ENCODE data around the gene PDCD1LG2. TPM values are rescaled to one million over a fixed set of nuclear protein-coding genes. Genes with fewer than 3 reads are reported as not detected.
"Not testable (repeated sequence)": the region's sequence is repeated elsewhere in the genome, so short reads cannot be mapped to it uniquely, and the experiment has no call there.

Gene PDCD1LG2
- total and polyA plus RNA-seq, 5 donors from 2014 or later: 0.85 to 2.5 (median 1.0) TPM; not detected in 1

GRCh38 chr9:5486988-5487387, 23.3 kb upstream of the PDCD1LG2 start:
- H3K4me1 ChIP-seq (ENCODE audit: control insufficient read depth, insufficient read depth, low read length, poor library complexity, severe bottlenecking): no peaks in the 10 kb centered on the region
- no peaks in the 10 kb centered on the region for H3K9me3 ChIP-seq (ENCODE audit: control insufficient read depth in 2 of 2, low read length in 2 of 2)
- no peaks in the 10 kb centered on the region for H3K27me3 Mint-ChIP-seq
- peaks cover 0 to 3% (median 0%) of the 10 kb centered on the region in 7 donors for H3K9me3 Mint-ChIP-seq
- DNase-seq (no peak), ATAC-seq (ENCODE audit: low read depth in 2 of 2) (no peak)
- no peaks in the 10 kb centered on the region for H3K27me3 ChIP-seq (ENCODE audit: control insufficient read depth, insufficient read depth, low read length)
- H3K4me3 ChIP-seq (ENCODE audit: low read depth, low read length): no peak overlapping the region
- H3K4me1 Mint-ChIP-seq: no peaks in the 10 kb centered on the region
- no peaks in the 10 kb centered on the region for H3K36me3 Mint-ChIP-seq
- H3K27ac ChIP-seq (ENCODE audit: insufficient read depth, low read length, poor library complexity, severe bottlenecking): no peak overlapping the region
- no peak overlapping the region for H3K4me3 Mint-ChIP-seq
- no peaks in the 10 kb centered on the region for H3K36me3 ChIP-seq (ENCODE audit: control insufficient read depth, insufficient read depth, low read length)
- H3K27ac Mint-ChIP-seq: no peak overlapping the region

DNA sequence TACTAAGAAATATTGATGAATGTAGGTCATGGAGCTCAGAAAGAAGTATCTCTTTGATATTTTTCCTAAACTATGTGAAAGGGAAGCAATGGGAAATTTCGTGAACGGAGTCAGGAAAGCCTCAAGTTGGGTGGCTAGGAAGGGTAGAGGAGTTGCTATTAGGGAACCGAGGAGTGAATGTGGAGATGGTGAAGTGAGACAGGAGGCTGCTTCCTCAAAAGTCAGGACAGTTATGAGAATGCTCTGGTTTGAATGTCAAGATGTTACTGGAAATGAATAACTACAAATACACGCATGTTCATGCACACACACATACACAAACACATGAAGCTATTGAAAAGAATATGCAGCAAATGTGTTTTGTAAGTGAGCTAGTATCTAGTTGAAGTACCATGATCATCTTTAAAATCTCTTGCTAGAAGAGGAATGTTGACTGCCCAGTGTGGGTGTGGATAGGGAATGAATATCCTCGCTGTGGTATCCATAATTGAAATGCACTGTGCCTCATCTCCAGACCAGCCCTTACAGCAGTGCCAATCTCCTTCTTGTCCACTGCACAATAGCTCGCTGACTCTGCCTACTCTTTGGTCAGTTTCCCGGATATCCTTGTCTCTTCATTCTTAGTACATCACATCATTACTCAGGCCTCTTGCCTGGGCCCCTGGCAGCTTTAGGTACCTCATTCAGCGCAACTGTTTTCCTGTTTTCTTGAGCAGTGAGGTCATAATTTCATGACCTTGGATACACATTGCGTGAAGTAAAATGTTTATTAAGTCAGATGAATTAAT, 21.9 kb upstream of the PDCD1LG2 start:
- no peak for DNase-seq

DNA sequence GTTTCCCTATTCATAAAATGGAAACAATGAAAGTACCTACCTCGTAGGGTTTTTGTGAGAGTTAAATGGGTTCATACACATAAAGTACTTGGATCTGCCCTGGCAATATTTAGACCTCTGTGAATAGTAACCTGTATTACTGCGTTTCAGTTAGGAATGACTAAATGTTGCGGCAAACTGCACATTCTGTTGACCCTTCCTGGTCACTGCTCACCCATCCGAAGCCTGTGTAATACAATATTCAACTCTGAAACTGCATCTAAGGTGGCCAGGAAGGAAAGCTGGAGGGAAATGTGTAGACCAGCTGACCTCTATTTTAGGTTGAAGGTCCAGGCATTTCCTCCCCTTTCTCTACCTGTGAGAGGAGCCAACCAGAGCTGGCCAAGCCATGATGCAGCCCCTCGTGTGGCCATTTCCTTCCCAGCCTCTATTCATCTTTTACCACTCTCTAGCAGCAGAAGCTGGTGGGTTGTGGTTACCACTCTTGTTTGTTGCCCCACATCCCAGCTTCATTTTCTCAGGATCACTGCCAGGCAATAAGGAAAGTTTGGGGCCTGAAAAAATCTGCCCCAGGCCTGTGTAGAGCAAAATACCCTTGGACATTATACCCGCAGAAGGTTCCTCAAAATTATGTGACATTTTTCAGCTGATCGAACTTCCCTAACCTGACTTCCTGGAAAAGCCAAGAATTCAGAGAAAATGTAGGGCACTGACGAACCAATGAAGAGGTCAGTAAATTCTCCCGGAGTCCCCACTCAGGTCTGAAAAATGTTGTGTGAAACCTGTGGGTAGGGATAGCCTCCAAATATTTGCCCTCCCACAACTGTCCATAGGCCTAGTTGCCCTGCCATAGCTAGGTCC, 20.5 kb upstream of the PDCD1LG2 start:
- peaks cover 0 to 3% (median 2%) of the 10 kb centered on the region in 7 donors for H3K9me3 Mint-ChIP-seq
- no peak overlapping the region for H3K4me3 Mint-ChIP-seq
- no peaks in the 10 kb centered on the region for H3K36me3 Mint-ChIP-seq
- Histone ChIP-seq H3K9me3 (ENCODE audit: control insufficient read depth in 2 of 2, low read length in 2 of 2) (no peaks in the 10 kb centered on the region), H3K36me3 (ENCODE audit: control insufficient read depth, insufficient read depth, low read length) (no peaks in the 10 kb centered on the region), H3K4me1 (ENCODE audit: control insufficient read depth, insufficient read depth, low read length, poor library complexity, severe bottlenecking) (peaks cover 7% of the 10 kb centered on the region), H3K27ac (ENCODE audit: insufficient read depth, low read length, poor library complexity, severe bottlenecking) (no peak overlapping the region), H3K4me3 (ENCODE audit: low read depth, low read length) (no peak overlapping the region), H3K27me3 (ENCODE audit: control insufficient read depth, insufficient read depth, low read length) (no peaks in the 10 kb centered on the region)
- ATAC-seq (ENCODE audit: low read depth in 2 of 2) (no peak), DNase-seq (no peak)
- no peaks in the 10 kb centered on the region for H3K27me3 Mint-ChIP-seq
- H3K27ac Mint-ChIP-seq: peak overlapping the region in 1 of 3 donors; percentile 28
- H3K4me1 Mint-ChIP-seq: peaks cover 5 to 19% (median 12%) of the 10 kb centered on the region in 4 donors

More for the DNA sequence above, 21.9 kb upstream of the PDCD1LG2 start:
- H3K27me3 ChIP-seq (ENCODE audit: control insufficient read depth, insufficient read depth, low read length): no peaks in the 10 kb centered on the region
- no peak overlapping the region for H3K4me3 Mint-ChIP-seq
- H3K27ac Mint-ChIP-seq: no peak overlapping the region
- no peaks in the 10 kb centered on the region for H3K36me3 ChIP-seq (ENCODE audit: control insufficient read depth, insufficient read depth, low read length)
- H3K4me3 ChIP-seq (ENCODE audit: low read depth, low read length): no peak overlapping the region
- ATAC-seq (ENCODE audit: low read depth in 2 of 2): no peak
- no peaks in the 10 kb centered on the region for H3K36me3 Mint-ChIP-seq
- no peaks in the 10 kb centered on the region for H3K27me3 Mint-ChIP-seq
- no peaks in the 10 kb centered on the region for H3K4me1 ChIP-seq (ENCODE audit: control insufficient read depth, insufficient read depth, low read length, poor library complexity, severe bottlenecking)
- peaks cover 0 to 3% (median 0%) of the 10 kb centered on the region in 7 donors for H3K9me3 Mint-ChIP-seq
- H3K9me3 ChIP-seq (ENCODE audit: control insufficient read depth in 2 of 2, low read length in 2 of 2): no peaks in the 10 kb centered on the region
- H3K4me1 Mint-ChIP-seq: peaks cover 0 to 6% (median 3%) of the 10 kb centered on the region in 4 donors
- H3K27ac ChIP-seq (ENCODE audit: insufficient read depth, low read length, poor library complexity, severe bottlenecking): no peak overlapping the region

DNA sequence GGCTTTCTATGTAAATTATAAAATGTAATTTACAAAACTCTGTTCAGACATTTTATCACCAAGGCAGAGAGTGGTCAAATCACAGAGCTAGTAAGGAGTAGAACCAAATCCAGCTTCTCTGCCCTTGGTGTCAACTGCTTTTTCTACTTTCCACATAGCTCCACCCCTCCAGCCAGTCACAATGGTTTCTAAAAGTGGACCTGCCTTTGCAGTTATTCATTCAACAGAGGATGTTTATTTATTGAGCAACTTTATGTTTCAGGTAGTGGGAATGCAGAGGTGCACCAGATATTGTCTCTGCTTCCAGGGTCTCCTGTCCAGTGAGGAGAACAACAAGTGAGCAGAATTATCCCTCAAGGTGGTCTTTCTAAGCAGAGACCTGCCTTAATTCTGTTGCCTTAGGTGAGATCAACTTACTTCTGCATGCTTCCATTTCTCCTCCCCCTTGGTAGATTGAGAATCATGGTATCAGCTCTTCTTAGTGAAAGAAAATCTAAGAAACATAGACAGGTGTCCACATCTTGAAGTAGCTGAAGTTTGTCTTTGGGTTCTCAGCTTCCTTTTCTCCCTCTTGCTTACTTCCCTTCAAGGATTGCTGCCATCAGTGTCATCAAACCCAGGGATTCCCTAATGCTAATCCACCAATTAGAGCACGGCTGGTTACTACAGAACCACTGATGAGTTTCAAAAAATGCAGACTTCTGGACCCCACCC, 17.2 kb upstream of the PDCD1LG2 start:
- no peaks in the 10 kb centered on the region for H3K9me3 ChIP-seq (ENCODE audit: control insufficient read depth in 2 of 2, low read length in 2 of 2)
- Mint-ChIP-seq H3K27me3 (peaks cover 5% of the 10 kb centered on the region), H3K4me3 (peak overlapping the region in 1 of 4 donors; percentile 43), H3K9me3 (peaks cover 0 to 4% (median under 1%) of the 10 kb centered on the region in 7 donors), H3K27ac (peak overlapping the region in 1 of 3 donors; percentile 10), H3K36me3 (no peaks in the 10 kb centered on the region), H3K4me1 (peaks cover 5 to 19% (median 12%) of the 10 kb centered on the region in 4 donors)
- no peak for ATAC-seq (ENCODE audit: low read depth in 2 of 2)
- peaks cover 7% of the 10 kb centered on the region for H3K4me1 ChIP-seq (ENCODE audit: control insufficient read depth, insufficient read depth, low read length, poor library complexity, severe bottlenecking)
- peak overlapping the region; percentile 28 for H3K4me3 ChIP-seq (ENCODE audit: low read depth, low read length)
- no peaks in the 10 kb centered on the region for H3K36me3 ChIP-seq (ENCODE audit: control insufficient read depth, insufficient read depth, low read length)
- H3K27me3 ChIP-seq (ENCODE audit: control insufficient read depth, insufficient read depth, low read length): no peaks in the 10 kb centered on the region
- H3K27ac ChIP-seq (ENCODE audit: insufficient read depth, low read length, poor library complexity, severe bottlenecking): no peak overlapping the region
- no peak for DNase-seq

DNA sequence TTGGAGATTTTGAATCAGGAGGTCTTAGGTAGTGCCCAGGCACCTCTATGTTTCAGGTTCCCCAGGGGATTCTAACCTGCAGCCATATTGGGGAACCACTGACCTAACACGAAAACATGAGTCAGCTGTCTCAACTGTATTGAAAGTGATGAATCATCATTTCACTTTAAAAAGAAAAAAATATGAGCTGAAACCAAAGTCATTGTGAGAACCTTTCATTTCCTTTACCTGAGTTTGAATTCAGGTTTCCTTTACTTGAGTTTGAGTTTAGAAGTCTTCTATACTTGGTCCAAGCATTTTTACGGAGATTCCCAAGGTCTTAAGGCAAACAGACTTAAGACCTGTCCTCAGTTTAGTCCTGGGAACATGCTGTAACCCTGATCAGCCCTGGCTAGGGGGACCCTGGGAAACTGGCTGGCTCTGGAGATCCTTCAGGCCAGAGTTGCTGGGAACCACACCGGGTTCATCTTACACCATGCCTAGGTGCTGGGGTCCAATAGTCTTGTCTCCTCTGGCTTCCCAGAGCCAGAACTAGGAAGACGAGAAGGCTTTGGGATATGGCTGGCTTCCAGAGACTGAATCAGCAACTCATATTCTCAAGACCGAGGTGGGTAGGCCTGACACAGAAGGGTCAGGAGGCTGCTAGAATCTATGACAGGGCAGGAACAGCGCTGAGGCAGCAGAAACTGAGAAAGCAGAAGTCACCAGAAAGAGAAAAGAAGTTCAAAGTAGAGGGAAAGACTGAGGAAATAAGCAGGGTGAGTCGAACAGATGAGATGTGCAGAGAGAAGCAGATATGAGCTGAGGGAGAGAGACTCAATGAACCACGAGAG, 16.4 kb upstream of the PDCD1LG2 start:
- Histone ChIP-seq H3K4me3 (ENCODE audit: low read depth, low read length) (peak overlapping the region; percentile 28), H3K36me3 (ENCODE audit: control insufficient read depth, insufficient read depth, low read length) (no peaks in the 10 kb centered on the region), H3K4me1 (ENCODE audit: control insufficient read depth, insufficient read depth, low read length, poor library complexity, severe bottlenecking) (peaks cover 7% of the 10 kb centered on the region), H3K9me3 (ENCODE audit: control insufficient read depth in 2 of 2, low read length in 2 of 2) (no peaks in the 10 kb centered on the region), H3K27me3 (ENCODE audit: control insufficient read depth, insufficient read depth, low read length) (no peaks in the 10 kb centered on the region), H3K27ac (ENCODE audit: insufficient read depth, low read length, poor library complexity, severe bottlenecking) (no peak overlapping the region)
- peak overlapping the region in 2 of 4 donors; percentile 14 to 43 for H3K4me3 Mint-ChIP-seq
- H3K27ac Mint-ChIP-seq: peak overlapping the region; percentile 30 to 88 (median 79)
- H3K9me3 Mint-ChIP-seq: peaks cover 0 to 4% (median 0%) of the 10 kb centered on the region in 7 donors
- no peaks in the 10 kb centered on the region for H3K36me3 Mint-ChIP-seq
- DNase-seq (peak in 1 of 3 donors; percentile 65), ATAC-seq (ENCODE audit: low read depth in 2 of 2) (peak; percentile 34 to 40)
- H3K4me1 Mint-ChIP-seq: peaks cover 5 to 19% (median 12%) of the 10 kb centered on the region in 4 donors
- peaks cover 5% of the 10 kb centered on the region for H3K27me3 Mint-ChIP-seq

- not testable (repeated sequence) for DNase-seq; H3K36me3 ChIP-seq (ENCODE audit: control insufficient read depth, insufficient read depth, low read length); H3K9me3 Mint-ChIP-seq; H3K4me3 Mint-ChIP-seq; H3K27me3 Mint-ChIP-seq; ATAC-seq (ENCODE audit: low read depth in 2 of 2); H3K9me3 ChIP-seq (ENCODE audit: control insufficient read depth in 2 of 2, low read length in 2 of 2); H3K4me3 ChIP-seq (ENCODE audit: low read depth, low read length); H3K27ac ChIP-seq (ENCODE audit: insufficient read depth, low read length, poor library complexity, severe bottlenecking); H3K27ac Mint-ChIP-seq; H3K27me3 ChIP-seq (ENCODE audit: control insufficient read depth, insufficient read depth, low read length); H3K36me3 Mint-ChIP-seq; H3K4me1 ChIP-seq (ENCODE audit: control insufficient read depth, insufficient read depth, low read length, poor library complexity, severe bottlenecking)
- peaks cover 5 to 19% (median 12%) of the 10 kb centered on the region in 4 donors for H3K4me1 Mint-ChIP-seq
Observed at GRCh38 chr9:5494765-5495164, 15.6 kb upstream of the PDCD1LG2 start.

GRCh38 chr9:5499157-5499556, 11.2 kb upstream of the PDCD1LG2 start:
- peaks cover 1 to 10% (median 4%) of the 10 kb centered on the region in 4 donors for H3K4me1 Mint-ChIP-seq
- Histone ChIP-seq H3K4me3 (ENCODE audit: low read depth, low read length) (no peak overlapping the region), H3K36me3 (ENCODE audit: control insufficient read depth, insufficient read depth, low read length) (no peaks in the 10 kb centered on the region), H3K9me3 (ENCODE audit: control insufficient read depth in 2 of 2, low read length in 2 of 2) (no peaks in the 10 kb centered on the region), H3K4me1 (ENCODE audit: control insufficient read depth, insufficient read depth, low read length, poor library complexity, severe bottlenecking) (peaks cover under 1% of the 10 kb centered on the region), H3K27me3 (ENCODE audit: control insufficient read depth, insufficient read depth, low read length) (no peaks in the 10 kb centered on the region), H3K27ac (ENCODE audit: insufficient read depth, low read length, poor library complexity, severe bottlenecking) (no peak overlapping the region)
- no peaks in the 10 kb centered on the region for H3K36me3 Mint-ChIP-seq
- no peak for DNase-seq
- H3K9me3 Mint-ChIP-seq: peaks cover 0 to 7% (median 3%) of the 10 kb centered on the region in 7 donors
- H3K27ac Mint-ChIP-seq: no peak overlapping the region
- ATAC-seq (ENCODE audit: low read depth in 2 of 2): no peak
- peaks cover 8% of the 10 kb centered on the region for H3K27me3 Mint-ChIP-seq
- H3K4me3 Mint-ChIP-seq: no peak overlapping the region

All from CD4-positive, CD25-positive, alpha-beta regulatory T cell (primary cell).